SK-N-SH (cell line): ENCODE data around the gene EPS8L2. TPM values are rescaled to one million over a fixed set of nuclear protein-coding genes. Genes with fewer than 3 reads are reported as not detected.

Source experiments
- CTCF ChIA-PET: fragments of 300-600, 350-600 bp; formaldehyde crosslinking; extraction: SDS; loops from one replicate; lab custom pipeline; 2021; lab: Yijun Ruan, JAX
- POLR2A ChIA-PET: fragments of 350-600 bp; sonication (Branson Sonifier 250); formaldehyde crosslinking; extraction: SDS; loops from one replicate; lab custom pipeline; 2020; ENCODE audit warnings: antibody characterized with exemption, inconsistent platforms; lab: Yijun Ruan, JAX
- DNase-seq: peaks from one replicate; pipeline ENCODE4 v3.0.0; 2012
- H2AFZ ChIP-seq: fragments of 200-600 bp; sonication (generic); 2 replicates; pipeline ENCODE4 v1.8.1; 2016; ENCODE audit warnings: antibody characterized with exemption, mild to moderate bottlenecking, low read depth
- H3F3A ChIP-seq: fragments of 200-600 bp; sonication (generic); replicated peaks from 2 replicates; pipeline ENCODE3; 2016; ENCODE audit warnings: antibody characterized with exemption, mild to moderate bottlenecking; ENCODE audit not compliant: insufficient read depth
- H3K27ac ChIP-seq, 2 experiments: fragments of 200-500 bp in 1 of 2; fragments of 200-600 bp in 1 of 2; sonication (Bioruptor generic) in 1 of 2; sonication (generic), shearing (Covaris generic) in 1 of 2; 2 replicates each; pipeline versions ENCODE4 v1.5.1 to v1.6.1; 2014 to 2016; ENCODE audit warnings: low read depth in 2 of 2, inconsistent platforms in 1 of 2, low read length in 1 of 2, mild to moderate bottlenecking in 1 of 2, mixed read lengths in 1 of 2
- H3K27me3 ChIP-seq: fragments of 200-600 bp; sonication (generic), shearing (Covaris generic); 2 replicates; pipeline ENCODE4 v1.6.1; 2016; ENCODE audit warnings: mixed run types; ENCODE audit not compliant: insufficient read depth
- H3K36me3 ChIP-seq, 2 experiments: fragments of 200-500 bp in 1 of 2; fragments of 200-600 bp in 1 of 2; sonication (Bioruptor generic) in 1 of 2; sonication (generic) in 1 of 2; replicated peaks in 1 of 2; 2 replicates each; pipeline versions ENCODE3 to v1.5.1; 2014 to 2016; ENCODE audit warnings: low read length in 1 of 2, mild to moderate bottlenecking in 1 of 2; ENCODE audit not compliant: insufficient read depth in 2 of 2, control insufficient read depth in 1 of 2
- H3K4me1 ChIP-seq, 2 experiments: fragments of 200-500 bp in 1 of 2; fragments of 200-600 bp in 1 of 2; sonication (Bioruptor generic) in 1 of 2; sonication (generic), shearing (Covaris generic) in 1 of 2; 2 replicates each; pipeline versions ENCODE4 v1.5.1 to v1.6.1; 2014 to 2016; ENCODE audit warnings: low read depth in 1 of 2, low read length in 1 of 2, mixed run types in 1 of 2; ENCODE audit not compliant: insufficient read depth in 2 of 2, control insufficient read depth in 1 of 2
- H3K4me2 ChIP-seq: fragments of 200-600 bp; sonication (generic), shearing (Covaris generic); 2 replicates; pipeline ENCODE4 v1.6.1; 2017; ENCODE audit warnings: mixed run types
- H3K4me3 ChIP-seq, 2 experiments: fragments of 200-500 bp in 1 of 2; fragments of 200-600 bp in 1 of 2; sonication (Bioruptor generic) in 1 of 2; sonication (generic), shearing (Covaris generic) in 1 of 2; 2 replicates each; pipeline versions ENCODE4 v1.5.1 to v1.8.1; 2014 to 2016; ENCODE audit warnings: low read depth in 2 of 2, inconsistent platforms in 1 of 2, low read length in 1 of 2, mild to moderate bottlenecking in 1 of 2, mixed read lengths in 1 of 2, moderate library complexity in 1 of 2
- H3K79me2 ChIP-seq: fragments of 200-600 bp; sonication (generic); 2 replicates; pipeline ENCODE4 v1.8.1; 2017; ENCODE audit warnings: mild to moderate bottlenecking; ENCODE audit not compliant: insufficient read depth
- H3K9ac ChIP-seq: fragments of 200-600 bp; sonication (generic); 2 replicates; pipeline ENCODE4 v1.6.1; 2017; ENCODE audit warnings: mixed run types
- H3K9me2 ChIP-seq: fragments of 200-600 bp; sonication (generic); 2 replicates; pipeline ENCODE4 v1.6.1; 2017; ENCODE audit warnings: mixed run types
- H3K9me3 ChIP-seq: fragments of 200-600 bp; sonication (generic); 2 replicates; pipeline ENCODE4 v1.6.1; 2017; ENCODE audit warnings: mixed run types, mild to moderate bottlenecking, moderate library complexity
- H4K20me1 ChIP-seq: fragments of 200-600 bp; sonication (generic); 2 replicates; pipeline ENCODE4 v1.6.1; 2017; ENCODE audit warnings: mild to moderate bottlenecking, mixed run types; ENCODE audit not compliant: insufficient read depth
- CTCF ChIP-seq: fragments of 200-600 bp; sonication (generic); IDR thresholded peaks from 2 replicates; pipeline ENCODE4 v1.6.1; 2017; ENCODE audit warnings: antibody characterized with exemption, mild to moderate bottlenecking, moderate library complexity
- EP300 ChIP-seq, 2 experiments: IDR thresholded peaks; 2 replicates each; pipeline versions ENCODE4 v1.4.0 to v1.6.1; 2012; ENCODE audit warnings: borderline replicate concordance in 1 of 2, low read depth in 1 of 2, low read length in 1 of 2
- EZH2phosphoT487 ChIP-seq: fragments of 200-600 bp; sonication (generic); IDR thresholded peaks from 2 replicates; pipeline ENCODE4 v1.6.1; 2017; ENCODE audit warnings: low read depth, mixed run types, mild to moderate bottlenecking, antibody characterized with exemption, moderate library complexity, borderline replicate concordance
- FOSL2 ChIP-seq: IDR thresholded peaks from 2 replicates; pipeline ENCODE4 v1.4.0; 2012; ENCODE audit warnings: low read depth, mild to moderate bottlenecking, moderate library complexity, borderline replicate concordance
- FOXM1 ChIP-seq: IDR thresholded peaks from 2 replicates; pipeline ENCODE4 v1.4.0; 2012; ENCODE audit warnings: low read depth, mild to moderate bottlenecking
- GABPA ChIP-seq: IDR thresholded peaks from 2 replicates; pipeline ENCODE4 v1.4.0; 2012; ENCODE audit warnings: low read depth, mild to moderate bottlenecking
- GATA2 ChIP-seq: sonication (generic); formaldehyde crosslinking; IDR thresholded peaks from 2 replicates; pipeline ENCODE4 v1.5.0; 2020; ENCODE audit warnings: mild to moderate bottlenecking, missing genetic modification reagents
- IRF3 ChIP-seq: fragments of 150-350 bp; IDR thresholded peaks from 2 replicates; pipeline ENCODE4 v1.6.1; 2016; ENCODE audit warnings: mild to moderate bottlenecking, low read depth, low read length
- JUND ChIP-seq: IDR thresholded peaks from 2 replicates; pipeline ENCODE4 v1.4.0; 2012
- MXI1 ChIP-seq: IDR thresholded peaks from 2 replicates; pipeline ENCODE4 v1.6.1; 2012; ENCODE audit warnings: mild to moderate bottlenecking, low read depth, low read length, improper control_type of control experiment
- NFIC ChIP-seq: IDR thresholded peaks from 2 replicates; pipeline ENCODE4 v1.4.0; 2012; ENCODE audit warnings: borderline replicate concordance
- NRF1 ChIP-seq: IDR thresholded peaks from 2 replicates; pipeline ENCODE4 v1.6.1; 2012; ENCODE audit warnings: low read depth, mild to moderate bottlenecking, low read length
- RXRA ChIP-seq: IDR thresholded peaks from 2 replicates; pipeline ENCODE4 v1.4.0; 2012; ENCODE audit warnings: low read depth, mild to moderate bottlenecking, borderline replicate concordance
- TAF1 ChIP-seq: IDR thresholded peaks from 2 replicates; pipeline ENCODE4 v1.6.1; 2012; ENCODE audit warnings: low read depth, mild to moderate bottlenecking, low read length, moderate library complexity, borderline replicate concordance
- TCF12 ChIP-seq: IDR thresholded peaks from 2 replicates; pipeline ENCODE4 v1.4.0; 2012
- TEAD4 ChIP-seq: IDR thresholded peaks from 2 replicates; pipeline ENCODE4 v1.4.0; 2012; ENCODE audit warnings: mild to moderate bottlenecking, borderline replicate concordance; ENCODE audit not compliant: insufficient read depth
- USF2 ChIP-seq: fragments of 150-350 bp; IDR thresholded peaks from 2 replicates; pipeline ENCODE4 v1.6.1; 2017; ENCODE audit warnings: antibody characterized with exemption, low read length, low read depth, borderline replicate concordance
- YY1 ChIP-seq: IDR thresholded peaks from 2 replicates; pipeline ENCODE4 v1.4.0; 2012; ENCODE audit warnings: low read depth, mild to moderate bottlenecking
- WGBS: methylation state at CpG from one replicate; pipeline ENCODE4 v1.1.6; 2017; ENCODE audit warnings: low lambda C conversion rate; 5-methylcytosine and 5-hydroxymethylcytosine counted together
- polyA plus RNA-seq, 3 experiments: library from polyadenylated mRNA; depleted of rRNA; stranded (reverse); fragments of >200 nt; gene quantifications; 2 replicates each; pipeline ENCODE4 v1.2.3, GENCODE V29; 2012

The EPS8L2 gene
- polyA plus RNA-seq, 1 of the 3 experiments (the other 2 are of a cell fraction) = 0.74 TPM

GRCh38 chr11:763549-764321 is 57.7 kb downstream of the EPS8L2 start:
- peak; percentile 27 for DNase-seq
- H3K27me3 ChIP-seq = no peaks in the 10 kb centered on the region
- ChIA-PET CTCF (interaction anchor here (0.7 to 6.3 kb wide), 11 partner anchors 10 to 208 kb away, joined by 3 to 31 read pairs (median 4); partner anchors contain the start of genes GATD1 and TALDO1), POLR2A (interaction anchor here (0.9 to 1.1 kb wide), 2 partner anchors 16 to 26 kb away, joined by 3 read pairs; partner anchors contain the start of genes CEND1 and TALDO1)
- no peak overlapping the region for H3K4me2 ChIP-seq
- H3K9me2 ChIP-seq = no peaks in the 10 kb centered on the region
- TF ChIP-seq NFIC (no peak), EZH2phosphoT487 (no peak), JUND (no peak), EP300 (IDR thresholded peaks at IDR 0.05; ENCODE audit: borderline replicate concordance in 1 of 2, low read depth in 1 of 2, low read length in 1 of 2) (no peak), YY1 (no peak), GATA2 (CRISPR knock-in tag) (no peak), CTCF (no peak), GABPA (no peak), FOSL2 (no peak), MXI1 (no peak), NRF1 (no peak), RXRA (no peak), FOXM1 (no peak), TEAD4 (no peak), IRF3 (no peak), TCF12 (no peak), USF2 (no peak), TAF1 (no peak)
- WGBS = 97% methylated on average over 17 of the region's 22 CpGs
- peaks cover 24 to 42% of the 10 kb centered on the region in 2 experiments for H3K36me3 ChIP-seq
- no peak overlapping the region for H2AFZ ChIP-seq
- no peaks in the 10 kb centered on the region for H3K9me3 ChIP-seq
- peaks cover 5 to 9% of the 10 kb centered on the region in 2 experiments; a peak in 2 of 4 replicates for H3K4me1 ChIP-seq
- H3K4me3 ChIP-seq = no peak overlapping the region
- no peak overlapping the region for H3K27ac ChIP-seq
- peaks cover 28% of the 10 kb centered on the region for H3F3A ChIP-seq
- H3K79me2 ChIP-seq = peaks cover under 1% of the 10 kb centered on the region; the same call in 1 of the 2 replicates
- H3K9ac ChIP-seq = no peak overlapping the region
- peaks cover 9% of the 10 kb centered on the region for H4K20me1 ChIP-seq
